Erythroblast (primary cell): Measurements from ENCODE around the gene CLSTN2.

Source experiments
- DNase-seq, 2 experiments: peaks; one replicate each; lab custom pipeline; 2025; lab: John Stamatoyannopoulos, UW
- GATA1 ChIP-seq: IDR thresholded peaks from 2 replicates; pipeline ENCODE4 v1.6.1; 2011; ENCODE audit warnings: low read depth, mild to moderate bottlenecking, control low read depth, low read length, moderate library complexity
- POLR2A ChIP-seq: IDR thresholded peaks from 2 replicates; pipeline ENCODE4 v1.6.1; 2011; ENCODE audit warnings: mild to moderate bottlenecking, low read length

The CLSTN2 gene

DNA sequence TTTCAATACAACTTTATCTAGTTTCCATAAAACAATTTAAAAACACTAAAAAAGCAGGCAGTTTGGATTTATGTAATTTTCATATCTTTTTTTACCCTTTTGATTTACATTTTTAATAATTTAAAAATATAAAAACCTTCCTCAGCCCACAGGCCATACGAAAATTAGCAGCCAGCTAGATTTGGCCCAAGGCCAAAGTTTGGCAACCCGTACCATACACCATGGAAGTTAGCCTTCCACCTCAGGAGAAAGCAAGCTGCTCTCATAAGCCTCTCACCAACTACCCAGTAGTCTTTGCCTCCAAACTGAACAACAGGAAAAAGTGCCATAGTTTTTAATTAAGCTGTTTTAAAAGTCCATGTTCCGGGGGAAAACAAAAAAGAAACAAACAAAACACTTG is 635.6 kb downstream of the CLSTN2 start:
- TF ChIP-seq GATA1: no peak
- no peak for TF ChIP-seq POLR2A
- DNase-seq: no peak

GRCh38 chr3:140571836-140572235 is 636.9 kb downstream of the CLSTN2 start:
- TF ChIP-seq POLR2A: no peak
- no peak for TF ChIP-seq GATA1
- no peak for DNase-seq

DNA sequence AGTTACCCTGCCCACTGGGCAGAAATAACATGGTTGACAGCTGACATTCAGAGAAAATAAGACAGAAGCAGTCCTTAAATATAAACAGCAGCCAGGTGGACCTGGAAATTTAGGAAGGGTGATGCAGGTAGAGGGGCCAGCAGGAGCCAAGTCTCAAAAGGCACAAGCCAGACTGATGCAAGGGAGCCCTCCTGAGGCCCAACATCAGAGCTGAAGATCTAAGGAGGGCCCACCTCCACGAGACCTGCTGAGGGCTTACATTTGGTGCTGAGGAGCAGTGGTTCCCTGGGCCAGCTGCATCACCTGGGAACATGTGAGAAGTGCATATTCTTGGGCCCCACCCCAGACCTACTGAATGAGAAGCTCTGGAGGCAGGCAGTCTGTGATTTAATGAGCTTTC is 637.3 kb downstream of the CLSTN2 start:
- DNase-seq: no peak
- TF ChIP-seq GATA1 (no peak), POLR2A (no peak)

DNA sequence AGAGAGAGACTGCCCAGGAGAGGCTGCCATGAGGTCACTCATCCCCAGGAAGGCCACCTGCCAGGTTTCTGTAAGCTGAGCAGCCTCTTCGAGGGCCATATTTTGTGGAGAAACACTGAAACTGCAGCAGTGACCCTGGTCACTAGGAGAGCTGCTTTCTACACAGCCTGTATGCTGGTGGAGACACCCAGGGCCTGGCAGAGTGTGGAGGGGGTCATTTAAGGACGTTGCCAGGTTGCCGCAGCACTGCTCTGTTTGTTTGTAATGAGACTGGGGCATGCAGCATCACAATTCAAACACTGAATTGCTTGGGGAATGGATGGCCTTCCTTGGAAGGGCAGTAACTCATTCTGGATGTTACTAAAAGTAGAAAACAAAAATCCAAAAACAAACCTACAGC is 638.0 kb downstream of the CLSTN2 start:
- no peak for TF ChIP-seq GATA1
- TF ChIP-seq POLR2A: no peak
- no peak for DNase-seq

DNA sequence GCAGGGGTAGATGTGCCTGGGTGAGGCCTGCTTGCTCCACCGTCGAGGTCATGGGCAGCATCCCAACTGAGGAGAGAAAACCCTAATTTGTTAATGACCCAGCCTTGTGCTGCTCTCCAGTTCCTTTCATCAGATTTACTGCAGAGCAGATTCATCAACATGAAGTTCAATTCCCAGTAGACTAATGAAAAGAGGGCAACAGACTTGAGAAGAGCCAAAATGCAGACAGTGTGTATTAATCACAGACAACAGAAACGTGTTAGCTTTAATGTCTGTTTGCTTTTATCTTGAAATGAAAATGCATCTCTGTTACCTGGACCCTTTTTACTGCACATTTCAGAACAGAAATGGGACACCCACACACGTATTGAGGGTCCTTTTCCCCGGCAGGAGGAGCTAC is 639.4 kb downstream of the CLSTN2 start:
- DNase-seq: no peak
- no peak for TF ChIP-seq GATA1
- TF ChIP-seq POLR2A: no peak

DNA sequence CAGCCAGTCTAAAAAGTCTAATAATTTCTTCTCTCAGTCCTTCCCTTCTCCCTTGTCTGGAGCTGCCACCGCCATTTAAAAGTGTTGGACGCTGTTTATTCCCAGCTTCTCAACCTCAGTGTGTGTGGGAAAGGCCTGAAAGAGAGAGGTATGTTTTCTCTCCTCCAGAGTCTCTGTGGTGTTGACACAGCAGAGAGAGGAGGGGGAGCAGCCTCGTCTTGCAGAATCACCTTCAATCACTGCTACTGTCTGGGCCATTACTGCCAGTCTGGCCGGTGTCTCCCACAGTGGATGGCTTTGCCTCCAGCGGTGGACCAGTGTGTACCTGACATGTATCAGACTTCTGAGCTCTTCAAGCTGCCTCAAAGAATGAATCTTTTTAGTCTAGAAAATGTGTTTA is 641.5 kb downstream of the CLSTN2 start:
- no peak for DNase-seq
- TF ChIP-seq POLR2A (no peak), GATA1 (no peak)

GRCh38 chr3:140577911-140578310 is 642.9 kb downstream of the CLSTN2 start:
- DNase-seq: no peak
- TF ChIP-seq GATA1 (no peak), POLR2A (no peak)

DNA sequence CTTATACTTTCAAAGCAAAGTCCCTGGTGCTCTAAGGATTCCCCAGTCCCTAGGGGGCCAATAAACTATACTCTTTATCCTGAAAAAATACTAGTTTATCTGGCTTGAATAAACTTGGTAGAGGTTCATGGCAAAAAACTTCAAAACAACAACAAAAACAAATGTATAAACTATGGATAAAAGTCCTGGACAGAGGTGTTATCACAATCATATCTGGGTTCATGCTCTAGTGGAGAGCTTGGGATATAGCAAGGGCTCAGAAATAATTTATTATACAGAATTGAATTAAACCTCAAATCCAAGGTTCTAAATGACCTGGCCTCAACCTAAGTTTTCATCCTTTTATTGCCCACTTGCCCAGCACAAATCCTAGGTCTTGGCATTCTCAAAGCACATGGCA is 644.3 kb downstream of the CLSTN2 start:
- no peak for DNase-seq
- no peak for TF ChIP-seq GATA1
- no peak for TF ChIP-seq POLR2A

DNA sequence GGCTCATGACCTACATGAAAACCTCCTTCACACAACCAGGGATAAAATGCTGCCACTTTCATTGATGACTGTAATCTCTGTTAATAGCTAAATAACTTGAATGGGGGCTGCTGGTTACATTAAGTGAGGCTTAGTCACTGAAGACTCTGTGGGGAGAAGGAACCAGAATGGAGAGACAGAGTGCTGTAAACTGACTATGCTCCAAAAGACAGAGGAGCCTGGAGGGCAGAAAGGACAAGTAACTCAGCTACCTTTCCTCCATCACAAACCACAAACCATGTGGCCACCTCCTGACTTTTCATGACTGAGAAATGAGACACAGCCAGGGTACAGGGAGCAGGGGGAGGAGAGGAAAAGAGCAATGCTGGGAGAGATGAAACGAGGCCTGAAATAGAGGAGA is 645.8 kb downstream of the CLSTN2 start:
- TF ChIP-seq GATA1 (no peak), POLR2A (no peak)
- DNase-seq: no peak

GRCh38 chr3:140584549-140584948 is 649.6 kb downstream of the CLSTN2 start:
- no peak for DNase-seq
- TF ChIP-seq POLR2A: no peak
- TF ChIP-seq GATA1: no peak

DNA sequence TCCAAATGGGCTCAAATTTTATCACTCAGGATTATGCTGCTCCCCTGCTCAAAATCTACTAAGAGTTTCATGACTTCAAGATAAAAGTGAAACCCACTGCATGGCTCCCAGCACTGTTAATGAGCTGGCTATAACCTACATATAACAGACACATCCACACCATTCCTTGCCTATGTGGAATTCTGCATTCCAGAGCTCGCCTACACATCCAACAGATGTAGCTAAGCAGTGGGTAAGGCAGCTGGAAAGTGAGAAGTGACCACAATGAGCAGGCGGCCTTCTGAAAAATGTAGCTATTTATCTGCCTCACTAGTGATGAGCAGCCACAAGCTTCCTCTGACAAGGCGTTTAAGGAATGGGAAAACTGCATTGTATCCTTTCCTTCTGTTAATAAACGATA is 650.8 kb downstream of the CLSTN2 start:
- DNase-seq: no peak
- TF ChIP-seq POLR2A: no peak
- no peak for TF ChIP-seq GATA1

DNA sequence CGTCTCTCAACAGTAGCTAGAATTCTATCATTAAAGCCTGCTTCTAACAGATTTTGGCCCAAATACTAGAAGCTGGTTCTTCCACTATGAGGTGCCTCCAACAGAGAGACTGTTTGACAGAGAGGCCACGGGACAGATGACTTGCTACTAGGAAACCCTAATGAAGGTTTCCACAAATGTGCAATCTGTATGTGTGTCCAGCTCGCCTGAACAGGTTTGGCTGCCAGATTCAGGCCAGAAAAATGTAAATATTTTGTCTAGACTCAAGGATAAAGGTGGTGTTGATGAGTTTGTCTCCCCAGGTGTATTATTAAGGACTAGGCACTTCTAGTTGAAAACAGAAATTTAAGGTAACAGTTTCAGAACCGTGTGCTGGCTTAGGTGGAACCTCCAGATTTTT is 651.3 kb downstream of the CLSTN2 start:
- no peak for TF ChIP-seq POLR2A
- TF ChIP-seq GATA1: no peak
- DNase-seq: no peak

GRCh38 chr3:140588558-140588957 is 653.6 kb downstream of the CLSTN2 start:
- TF ChIP-seq POLR2A (no peak), GATA1 (no peak)
- DNase-seq: no peak

- DNase-seq: no peak
- TF ChIP-seq GATA1: no peak
- TF ChIP-seq POLR2A: no peak
Measured at GRCh38 chr3:140593766-140594165, 658.8 kb downstream of the CLSTN2 start.

DNA sequence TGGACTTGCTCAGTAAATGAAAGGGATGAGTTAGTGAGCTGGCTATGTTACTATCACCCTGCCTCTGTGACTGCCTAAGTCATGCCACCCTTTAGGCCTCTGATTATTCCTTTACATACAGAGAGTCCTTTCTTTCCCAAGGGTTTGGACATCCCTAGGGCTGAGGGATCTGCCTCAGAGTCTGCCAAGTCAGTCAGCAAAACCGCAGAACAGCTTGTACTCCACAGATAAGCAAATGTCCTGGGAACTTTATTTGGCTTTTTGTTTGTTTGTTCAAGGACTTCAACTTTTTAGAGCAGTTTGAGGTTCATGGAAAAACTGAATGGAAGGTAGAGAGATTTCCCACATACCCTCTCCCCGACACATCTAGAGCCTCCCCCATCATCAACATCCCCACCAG is 660.3 kb downstream of the CLSTN2 start:
- no peak for DNase-seq

GRCh38 chr3:140597364-140597763 is 662.4 kb downstream of the CLSTN2 start:
- DNase-seq: no peak
- TF ChIP-seq GATA1 (no peak), POLR2A (no peak)

More for the DNA sequence above, 660.3 kb downstream of the CLSTN2 start:
- TF ChIP-seq GATA1 (no peak), POLR2A (no peak)
